Mucosa of descending colon (tissue), 3 donors: Measurements from ENCODE around the gene FHIT. TPM values are rescaled to one million over a fixed set of nuclear protein-coding genes. Genes with fewer than 3 reads are reported as not detected.
A peak's percentile ranks its signal among the peaks of the same experiment; 100 is the strongest.

Source experiments
- ATAC-seq: fragments of 200-7000 bp; cut with Tn5 transposase; one replicate; pipeline ENCODE4 v1.9.1; 2020; ENCODE audit warnings: mild to moderate bottlenecking, moderate library complexity
- DNase-seq, 3 donors: peaks; one replicate each; pipeline ENCODE4 v3.0.0-alpha.2; 2020
- H3K36me3 ChIP-seq: fragments of 200-600 bp; one replicate; pipeline ENCODE4 v1.8.0; 2021; ENCODE audit warnings: low read depth, mild to moderate bottlenecking
- H3K4me1 ChIP-seq: fragments of 200-600 bp; one replicate; pipeline ENCODE4 v1.8.0; 2021; ENCODE audit warnings: low read depth, mild to moderate bottlenecking
- H3K4me3 ChIP-seq: fragments of 200-600 bp; one replicate; pipeline ENCODE4 v1.8.0; 2021; ENCODE audit warnings: mild to moderate bottlenecking
- H3K9me3 ChIP-seq: fragments of 200-600 bp; one replicate; pipeline ENCODE4 v1.8.0; 2021; ENCODE audit warnings: mild to moderate bottlenecking
- CTCF ChIP-seq: fragments of 200-600 bp; IDR thresholded peaks from one replicate; pipeline ENCODE4 v1.8.0; 2022; ENCODE audit warnings: antibody characterized with exemption, mild to moderate bottlenecking
- intact Hi-C, 2 donors: fragments of 100-400 bp; cut with DNase I in 1 of 2; cut with micrococcal nuclease in 1 of 2; formaldehyde crosslinking; loops; one replicate each; pipeline versions ENCODE4 v1.11.0 to v1.11.1; 2022; cut with DNase I, micrococcal nuclease
- total RNA-seq, 3 donors: library from RNA; stranded (reverse); fragmentation: NEBNext Ultra II Directional in 2 of 3; extraction: Animal tissue kit (Norgen Biotek cat#: 25700) in 2 of 3; gene quantifications; one replicate each; pipeline versions ENCODE4 v1.2.1 to v1.2.4, GENCODE V29; 2021 to 2023
- donor health status: DM: no; HTN: no; CAD: no; lungs with moderate emphysema.
- donor health status: DM: no; HTN: no; CAD: no.
- donor health status: DM: no; HTN: yes; CAD: no.

FHIT gene
- total RNA-seq, 3 donors from 2014 or later = 8.9 to 20.7 (median 18.6) TPM

GRCh38 chr3:61264281-61264680 lies 13.0 kb upstream of the FHIT start:
- ATAC-seq (no peak), DNase-seq (no peak)
- no peak for TF ChIP-seq CTCF
- no peaks in the 10 kb centered on the region for H3K9me3 ChIP-seq
- intact Hi-C loops = no loop called here
- no peaks in the 10 kb centered on the region for H3K4me1 ChIP-seq
- no peak overlapping the region for H3K4me3 ChIP-seq
- H3K36me3 ChIP-seq = no peaks in the 10 kb centered on the region

GRCh38 chr3:61257148-61257547 lies 5.9 kb upstream of the FHIT start:
- Histone ChIP-seq H3K4me3 (no peak overlapping the region), H3K9me3 (no peaks in the 10 kb centered on the region), H3K36me3 (no peaks in the 10 kb centered on the region), H3K4me1 (no peaks in the 10 kb centered on the region)
- DNase-seq (no peak), ATAC-seq (no peak)
- no peak for TF ChIP-seq CTCF
- intact Hi-C loops = no loop called here

- no peak for ATAC-seq
- no peak for TF ChIP-seq CTCF
- intact Hi-C loops = no loop called here
- no peak for DNase-seq
- H3K9me3 ChIP-seq = no peaks in the 10 kb centered on the region
- H3K4me1 ChIP-seq = peaks cover 7% of the 10 kb centered on the region
- H3K4me3 ChIP-seq = no peak overlapping the region
- H3K36me3 ChIP-seq = no peaks in the 10 kb centered on the region
Observed at GRCh38 chr3:61253756-61254155, 2.5 kb upstream of the FHIT start.

GRCh38 chr3:61252836-61253235 lies 1.6 kb upstream of the FHIT start:
- H3K36me3 ChIP-seq = no peaks in the 10 kb centered on the region
- H3K4me1 ChIP-seq = peaks cover 7% of the 10 kb centered on the region
- intact Hi-C loops = no loop called here
- no peak for ATAC-seq
- H3K4me3 ChIP-seq = no peak overlapping the region
- no peak for TF ChIP-seq CTCF
- no peak for DNase-seq
- no peaks in the 10 kb centered on the region for H3K9me3 ChIP-seq

GRCh38 chr3:61250784-61251173 lies 473 bp downstream of the FHIT start:
- ATAC-seq (peak; percentile 46), DNase-seq (peak; percentile 55 to 70 (median 67))
- Histone ChIP-seq H3K36me3 (no peaks in the 10 kb centered on the region), H3K9me3 (no peaks in the 10 kb centered on the region), H3K4me3 (peak overlapping the region; percentile 65), H3K4me1 (peaks cover 7% of the 10 kb centered on the region)
- TF ChIP-seq CTCF = no peak
- intact Hi-C loops = no loop called here

- ATAC-seq (no peak), DNase-seq (no peak)
- intact Hi-C loops = no loop called here
- Histone ChIP-seq H3K9me3 (no peaks in the 10 kb centered on the region), H3K4me3 (no peak overlapping the region), H3K36me3 (no peaks in the 10 kb centered on the region), H3K4me1 (peaks cover 7% of the 10 kb centered on the region)
- TF ChIP-seq CTCF = no peak
Observed at GRCh38 chr3:61248496-61248895, 2.8 kb downstream of the FHIT start.
